ENCODE measurements around the gene BCAS1. TPM values are rescaled to one million over a fixed set of nuclear protein-coding genes. Genes with fewer than 3 reads are reported as not detected.

BCAS1 gene
- total RNA-seq, 2 donors from 2014 or later, result 32.0 to 58.6 TPM

DNA sequence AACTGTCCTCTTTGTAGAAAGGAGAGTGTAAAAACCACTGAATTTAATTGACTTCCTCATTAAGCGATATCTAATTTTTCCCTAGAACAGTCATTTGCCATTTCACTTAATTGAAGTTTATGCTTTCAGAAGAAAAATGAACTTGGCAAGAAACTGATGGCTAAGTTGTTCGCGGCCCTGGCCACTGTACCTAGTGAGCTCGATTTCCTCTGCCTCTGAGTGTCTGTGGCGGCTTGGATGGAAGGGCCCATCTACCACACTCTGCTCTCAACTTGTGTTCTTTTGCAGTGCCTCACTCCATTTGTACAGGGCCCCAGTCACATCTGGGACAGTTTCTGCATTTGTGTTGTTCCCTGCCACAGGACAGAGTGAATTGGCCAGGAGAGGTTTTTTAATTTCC, 102.9 kb downstream of the BCAS1 start:
- no peak overlapping the region for H3K4me3 ChIP-seq
- DNase-seq (ENCODE audit: low spot score), result no peak
- WGBS, result 95% methylated on average over 5 of the region's 5 CpGs
- no peaks in the 10 kb centered on the region for H3K4me1 ChIP-seq (replicated peaks)
- TF ChIP-seq CTCF (IDR thresholded peaks at IDR 0.05), result no peak
- no peak for TF ChIP-seq POLR2A (IDR thresholded peaks at IDR 0.05)
- no peak for TF ChIP-seq POLR2AphosphoS5 (IDR thresholded peaks at IDR 0.05)
- H3K9me3 ChIP-seq, result no peaks in the 10 kb centered on the region
- H3K27me3 ChIP-seq (replicated peaks; ENCODE audit: insufficient read depth), result no peaks in the 10 kb centered on the region
- H3K27ac ChIP-seq, result no peak overlapping the region
- no peaks in the 10 kb centered on the region for H3K36me3 ChIP-seq
- intact Hi-C loops (cut with DNase I), result no loop called here

DNA sequence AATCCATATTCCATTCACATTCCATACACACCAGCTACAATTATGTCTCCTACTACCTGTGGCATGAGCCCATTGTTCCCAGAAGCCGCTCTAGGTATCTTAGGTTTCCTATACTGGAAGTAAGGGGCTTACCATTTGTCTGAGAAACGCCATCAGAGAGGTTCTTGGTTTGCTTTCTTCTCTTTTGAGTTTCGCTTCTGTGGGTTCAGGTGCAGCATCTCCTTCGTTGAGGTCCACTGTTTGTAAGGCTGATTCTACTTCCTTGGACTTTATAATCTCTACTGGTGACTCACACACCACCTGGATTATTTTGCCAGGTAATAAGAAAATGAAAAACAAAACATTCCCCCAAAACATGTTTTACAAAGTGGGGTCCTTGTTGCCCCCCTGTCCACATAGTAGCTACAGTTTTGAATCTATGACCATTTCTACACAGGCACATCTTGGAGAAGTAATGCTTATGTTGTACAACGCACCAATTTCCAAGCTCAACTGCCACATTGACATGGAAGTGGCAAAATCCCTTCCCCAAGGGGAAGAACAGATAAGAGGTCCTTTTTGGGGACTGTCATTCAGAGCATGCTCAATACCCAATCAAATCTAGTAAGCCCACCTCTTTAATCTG, 103.5 kb downstream of the BCAS1 start:
- H3K27ac ChIP-seq, result no peak overlapping the region
- H3K4me1 ChIP-seq (replicated peaks), result no peaks in the 10 kb centered on the region
- no peak for TF ChIP-seq CTCF (IDR thresholded peaks at IDR 0.05)
- no peak for TF ChIP-seq POLR2AphosphoS5 (IDR thresholded peaks at IDR 0.05)
- TF ChIP-seq POLR2A (IDR thresholded peaks at IDR 0.05), result no peak
- no peak for DNase-seq (ENCODE audit: low spot score)
- no peak overlapping the region for H3K4me3 ChIP-seq
- H3K27me3 ChIP-seq (replicated peaks; ENCODE audit: insufficient read depth), result no peaks in the 10 kb centered on the region
- no peaks in the 10 kb centered on the region for H3K9me3 ChIP-seq
- intact Hi-C loops (cut with DNase I), result no loop called here
- WGBS, result 94% methylated on average over 5 of the region's 5 CpGs
- H3K36me3 ChIP-seq, result no peaks in the 10 kb centered on the region

DNA sequence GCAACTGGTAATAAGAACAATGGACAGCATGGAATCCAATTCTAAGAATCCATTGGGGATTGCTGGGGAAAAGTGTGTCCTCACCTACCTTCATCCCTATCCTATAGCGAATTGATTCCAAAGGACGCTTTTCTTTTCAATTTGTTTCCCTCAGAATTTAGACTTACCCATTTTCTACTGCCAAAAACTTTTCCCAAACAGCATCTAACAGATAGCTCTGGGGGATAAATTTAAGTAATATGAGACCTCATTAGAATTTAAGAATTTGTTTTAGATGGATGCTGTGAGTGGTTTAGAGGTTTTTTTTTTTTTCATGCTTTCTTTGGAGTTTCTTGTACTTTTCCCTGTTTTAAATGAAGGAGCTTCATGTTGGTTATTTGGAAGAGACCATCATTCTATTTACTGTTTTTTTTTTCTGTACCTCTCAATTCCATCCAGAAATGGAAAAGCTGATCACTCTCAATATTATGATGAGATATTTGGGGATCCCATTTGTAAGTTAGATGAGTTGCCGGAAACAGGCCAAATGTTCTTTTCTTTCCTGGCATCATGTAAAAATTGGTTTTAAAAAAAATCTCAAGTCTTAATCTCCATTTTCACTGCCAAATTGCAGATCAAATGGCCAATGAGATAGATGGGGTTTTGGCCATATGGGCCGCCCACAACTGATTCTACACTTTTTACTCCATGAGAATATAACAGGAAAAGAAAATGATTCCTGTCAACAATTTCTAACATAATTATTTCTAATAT, 105.7 kb downstream of the BCAS1 start:
- Histone ChIP-seq H3K27me3 (replicated peaks; ENCODE audit: insufficient read depth) (no peaks in the 10 kb centered on the region), H3K36me3 (no peaks in the 10 kb centered on the region), H3K27ac (no peak overlapping the region), H3K4me1 (replicated peaks) (no peaks in the 10 kb centered on the region), H3K4me3 (no peak overlapping the region), H3K9me3 (no peaks in the 10 kb centered on the region)
- 96% methylated on average over 4 of the region's 4 CpGs for WGBS
- intact Hi-C loops (cut with DNase I), result no loop called here
- TF ChIP-seq POLR2A (IDR thresholded peaks at IDR 0.05), result no peak
- TF ChIP-seq CTCF (IDR thresholded peaks at IDR 0.05), result no peak
- no peak for DNase-seq (ENCODE audit: low spot score)

DNA sequence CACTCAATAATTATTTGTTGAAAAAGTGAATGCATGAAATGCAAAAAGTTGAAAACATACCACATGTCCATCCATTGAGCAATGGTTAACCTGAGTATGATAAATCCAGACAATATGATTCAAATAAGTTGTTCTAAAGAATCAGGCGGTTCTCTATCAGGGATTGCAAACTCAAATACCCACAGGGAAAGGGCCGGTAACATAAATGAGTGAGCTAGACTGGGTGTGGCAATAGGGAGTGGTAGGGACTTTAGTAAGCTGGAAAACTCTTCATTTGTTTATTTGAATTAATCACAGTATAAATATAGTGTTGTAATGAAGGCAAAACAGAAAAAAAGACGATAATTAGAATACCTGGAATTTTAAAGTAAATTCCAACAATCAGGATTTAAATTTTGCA, 106.3 kb downstream of the BCAS1 start:
- Histone ChIP-seq H3K4me1 (replicated peaks) (no peaks in the 10 kb centered on the region), H3K4me3 (no peak overlapping the region), H3K27me3 (replicated peaks; ENCODE audit: insufficient read depth) (no peaks in the 10 kb centered on the region), H3K36me3 (no peaks in the 10 kb centered on the region), H3K27ac (no peak overlapping the region), H3K9me3 (no peaks in the 10 kb centered on the region)
- TF ChIP-seq POLR2AphosphoS5 (IDR thresholded peaks at IDR 0.05) (no peak), CTCF (IDR thresholded peaks at IDR 0.05) (no peak), POLR2A (IDR thresholded peaks at IDR 0.05) (no peak)
- 85% methylated on average over 3 of the region's 3 CpGs for WGBS
- DNase-seq (ENCODE audit: low spot score), result no peak
- intact Hi-C loops (cut with DNase I), result no loop called here

DNA sequence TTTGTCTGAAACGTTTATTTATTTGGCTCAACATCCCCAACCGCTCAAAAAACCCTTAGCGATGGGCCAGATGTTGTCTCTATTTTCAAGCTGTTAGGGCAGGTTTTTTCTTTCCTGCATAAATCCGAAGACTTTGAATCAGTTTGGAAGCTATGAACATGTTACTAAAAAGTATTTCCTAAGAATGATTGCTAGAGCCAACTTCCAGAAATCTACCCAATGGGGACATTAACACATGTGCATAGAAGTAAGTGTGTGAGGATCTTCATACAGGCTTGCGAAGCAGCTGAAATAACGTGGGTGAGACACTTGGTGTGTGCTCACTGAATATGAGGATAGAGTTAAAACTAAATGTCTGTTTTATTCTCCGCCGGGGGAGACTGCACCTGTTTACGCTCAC, 106.8 kb downstream of the BCAS1 start:
- DNase-seq (ENCODE audit: low spot score), result no peak
- H3K4me3 ChIP-seq, result no peak overlapping the region
- H3K27ac ChIP-seq, result no peak overlapping the region
- TF ChIP-seq POLR2AphosphoS5 (IDR thresholded peaks at IDR 0.05) (no peak), CTCF (IDR thresholded peaks at IDR 0.05) (no peak), POLR2A (IDR thresholded peaks at IDR 0.05) (no peak)
- WGBS, result 85% methylated on average over 9 of the region's 9 CpGs
- H3K9me3 ChIP-seq, result no peaks in the 10 kb centered on the region
- H3K36me3 ChIP-seq, result no peaks in the 10 kb centered on the region
- intact Hi-C loops (cut with DNase I), result no loop called here
- no peaks in the 10 kb centered on the region for H3K4me1 ChIP-seq (replicated peaks)
- no peaks in the 10 kb centered on the region for H3K27me3 ChIP-seq (replicated peaks; ENCODE audit: insufficient read depth)

Data from prostate gland (tissue), 2 donors.